H9 (cell line): ENCODE data around the gene ITGBL1. TPM values are rescaled to one million over a fixed set of nuclear protein-coding genes. Genes with fewer than 3 reads are reported as not detected.

Experiments
- DNase-seq: peaks from one replicate; pipeline ENCODE4 v3.0.0-alpha.2; 2017
- H2AFZ ChIP-seq: one replicate; pipeline ENCODE4 v1.6.1; 2013; ENCODE audit warnings: mild to moderate bottlenecking, low read length, control low read depth, moderate library complexity
- H2AK5ac ChIP-seq: 2 replicates; pipeline ENCODE4 v1.6.1; 2013; ENCODE audit warnings: low read length, control low read depth, mixed read lengths; ENCODE audit not compliant: insufficient read length
- H2BK120ac ChIP-seq: one replicate; pipeline ENCODE4 v1.6.1; 2013; ENCODE audit warnings: low read depth, mild to moderate bottlenecking, low read length, control low read depth, inconsistent platforms; ENCODE audit not compliant: poor library complexity, severe bottlenecking
- H2BK12ac ChIP-seq: 2 replicates; pipeline ENCODE4 v1.6.1; 2013; ENCODE audit warnings: low read length, control low read depth, mixed read lengths, low read depth; ENCODE audit not compliant: insufficient read length
- H2BK15ac ChIP-seq: 2 replicates; pipeline ENCODE4 v1.6.1; 2013; ENCODE audit warnings: low read depth, low read length, control low read depth
- H2BK20ac ChIP-seq: one replicate; pipeline ENCODE4 v1.6.1; 2013; ENCODE audit warnings: low read depth, mild to moderate bottlenecking, low read length, control low read depth, inconsistent platforms; ENCODE audit not compliant: poor library complexity, severe bottlenecking
- H2BK5ac ChIP-seq: 2 replicates; pipeline ENCODE4 v1.6.1; 2013; ENCODE audit warnings: low read length, control low read depth, mixed read lengths; ENCODE audit not compliant: insufficient read length
- H3K14ac ChIP-seq: 2 replicates; pipeline ENCODE4 v1.6.1; 2013; ENCODE audit warnings: low read length, control low read depth; ENCODE audit not compliant: insufficient read depth
- H3K18ac ChIP-seq: 2 replicates; pipeline ENCODE4 v1.6.1; 2013; ENCODE audit warnings: low read depth, mild to moderate bottlenecking, mixed read lengths, low read length, control low read depth; ENCODE audit not compliant: insufficient read length
- H3K23ac ChIP-seq: 2 replicates; pipeline ENCODE4 v1.6.1; 2013; ENCODE audit warnings: low read length, control low read depth, mixed read lengths, low read depth; ENCODE audit not compliant: insufficient read length
- H3K23me2 ChIP-seq: 2 replicates; pipeline ENCODE4 v1.6.1; 2013; ENCODE audit warnings: low read depth, mild to moderate bottlenecking, mixed read lengths, low read length, control low read depth; ENCODE audit not compliant: insufficient read length, poor library complexity, severe bottlenecking
- H3K27ac ChIP-seq: 2 replicates; pipeline ENCODE4 v1.5.1; 2013; ENCODE audit warnings: low read length, control low read depth, mixed read lengths, low read depth; ENCODE audit not compliant: insufficient read length
- H3K27me3 ChIP-seq: 2 replicates; pipeline ENCODE4 v1.6.1; 2013; ENCODE audit warnings: low read length, control low read depth, inconsistent platforms; ENCODE audit not compliant: insufficient read depth
- H3K4ac ChIP-seq: 2 replicates; pipeline ENCODE4 v1.6.1; 2013; ENCODE audit warnings: low read depth, mild to moderate bottlenecking, control low read depth, inconsistent platforms, low read length, moderate library complexity
- H3K4me1 ChIP-seq: 2 replicates; pipeline ENCODE4 v1.6.1; 2013; ENCODE audit warnings: low read length, control low read depth, inconsistent platforms; ENCODE audit not compliant: insufficient read depth
- H3K4me2 ChIP-seq: 2 replicates; pipeline ENCODE4 v1.6.1; 2013; ENCODE audit warnings: low read length, control low read depth, mixed read lengths; ENCODE audit not compliant: insufficient read length, insufficient read depth
- H3K56ac ChIP-seq: 2 replicates; pipeline ENCODE4 v1.6.1; 2013; ENCODE audit warnings: low read depth, mild to moderate bottlenecking, mixed read lengths, low read length, control low read depth; ENCODE audit not compliant: insufficient read length
- H3K79me1 ChIP-seq: 2 replicates; pipeline ENCODE4 v1.6.1; 2013; ENCODE audit warnings: low read depth, mild to moderate bottlenecking, moderate library complexity, low read length, control low read depth, inconsistent platforms; ENCODE audit not compliant: insufficient read depth, poor library complexity, severe bottlenecking
- H3K79me2 ChIP-seq: 2 replicates; pipeline ENCODE4 v1.6.1; 2013; ENCODE audit warnings: low read length, control low read depth, inconsistent platforms; ENCODE audit not compliant: insufficient read depth
- H3K9ac ChIP-seq: 2 replicates; pipeline ENCODE4 v1.6.1; 2013; ENCODE audit warnings: low read length, control low read depth, mixed read lengths; ENCODE audit not compliant: insufficient read length; ENCODE audit errors: extremely low read depth
- H3K9me3 ChIP-seq: one replicate; pipeline ENCODE4 v1.6.1; 2013; ENCODE audit warnings: low read depth, low read length, inconsistent platforms; ENCODE audit not compliant: control insufficient read depth
- H3T11ph ChIP-seq: one replicate; pipeline ENCODE4 v1.6.1; 2013; ENCODE audit warnings: mild to moderate bottlenecking, low read length, control low read depth, inconsistent platforms
- H4K20me1 ChIP-seq: one replicate; pipeline ENCODE4 v1.6.1; 2013; ENCODE audit not compliant: control insufficient read depth, insufficient read length, insufficient read depth
- H4K5ac ChIP-seq: 2 replicates; pipeline ENCODE4 v1.6.1; 2013; ENCODE audit warnings: low read depth, mild to moderate bottlenecking, mixed read lengths, low read length, control low read depth; ENCODE audit not compliant: insufficient read length
- H4K8ac ChIP-seq: replicated peaks from 2 replicates; pipeline ENCODE4 v1.6.1; 2013; ENCODE audit warnings: low read length, control low read depth, mixed read lengths, low read depth; ENCODE audit not compliant: insufficient read length
- H4K91ac ChIP-seq: 2 replicates; pipeline ENCODE4 v1.6.1; 2013; ENCODE audit warnings: low read depth, mild to moderate bottlenecking, moderate library complexity, mixed read lengths, low read length, control low read depth; ENCODE audit not compliant: insufficient read length
- H3K27ac Mint-ChIP-seq, 3 experiments: 2 replicates in 2 of 3; 3 replicates in 1 of 3; pipeline ENCODE4 v1.8.0; 2020 to 2021; ENCODE audit warnings: mixed read lengths in 3 of 3, mild to moderate bottlenecking in 1 of 3, moderate library complexity in 1 of 3
- H3K27me3 Mint-ChIP-seq: 2 replicates; pipeline ENCODE4 v1.8.0; 2021; ENCODE audit warnings: low read depth, mild to moderate bottlenecking, moderate library complexity, mixed read lengths
- H3K36me3 Mint-ChIP-seq, 3 experiments: 2 replicates in 2 of 3; 3 replicates in 1 of 3; pipeline ENCODE4 v1.8.0; 2020 to 2021; ENCODE audit warnings: low read depth in 3 of 3, mixed read lengths in 3 of 3; ENCODE audit not compliant: insufficient read depth in 1 of 3
- H3K4me1 Mint-ChIP-seq, 2 experiments: 2 replicates each; pipeline ENCODE4 v1.8.0; 2020; ENCODE audit warnings: mixed read lengths in 2 of 2
- H3K4me3 Mint-ChIP-seq, 2 experiments: 2 replicates in 1 of 2; 3 replicates in 1 of 2; pipeline ENCODE4 v1.8.0; 2020 to 2021; ENCODE audit warnings: mild to moderate bottlenecking in 2 of 2, mixed read lengths in 2 of 2, moderate library complexity in 1 of 2
- H3K9me3 Mint-ChIP-seq, 2 experiments: 2 replicates in 1 of 2; 3 replicates in 1 of 2; pipeline ENCODE4 v1.8.0; 2020; ENCODE audit warnings: mild to moderate bottlenecking in 2 of 2, mixed read lengths in 2 of 2, moderate library complexity in 1 of 2
- CTCF ChIP-seq: fragments of 200-600 bp; sonication (generic); conservative IDR thresholded peaks from 3 replicates; pipeline ENCODE4 v1.8.0; 2021; ENCODE audit warnings: antibody characterized with exemption, mild to moderate bottlenecking
- WGBS: extraction: QIAGEN DNeasy Blood & Tissue Kit; methylation state at CpG from one replicate; pipeline ENCODE4 v1.1.7; 2013; ENCODE audit warnings: missing lambda C conversion rate, low lambda C conversion rate, mixed read lengths; ENCODE audit not compliant: insufficient read length; ENCODE audit errors: extremely low coverage; 5-methylcytosine and 5-hydroxymethylcytosine counted together
- total RNA-seq: library from RNA; stranded (reverse); gene quantifications from 2 replicates; pipeline ENCODE4 v1.2.1, GENCODE V29; 2021

The ITGBL1 gene
- total RNA-seq, 1 experiment from 2014 or later, result not detected

GRCh38 chr13:101627556-101627943, 175.1 kb downstream of the ITGBL1 start:
- H3K79me1 ChIP-seq, result no peaks in the 10 kb centered on the region
- no peaks in the 10 kb centered on the region for H3K36me3 Mint-ChIP-seq
- no peak overlapping the region for H4K5ac ChIP-seq
- H2BK15ac ChIP-seq, result no peak overlapping the region
- no peak for TF ChIP-seq CTCF
- no peak overlapping the region for H3K4me2 ChIP-seq
- no peak overlapping the region for H4K91ac ChIP-seq
- no peaks in the 10 kb centered on the region for H4K20me1 ChIP-seq
- H3K14ac ChIP-seq, result no peak overlapping the region
- no peak overlapping the region for H2BK12ac ChIP-seq
- no peak for DNase-seq
- no peaks in the 10 kb centered on the region for H3K4me1 ChIP-seq
- H2AK5ac ChIP-seq, result no peak overlapping the region
- no peak overlapping the region for H3T11ph ChIP-seq
- no peak overlapping the region for H2AFZ ChIP-seq
- no peak overlapping the region for H3K27ac Mint-ChIP-seq
- no peaks in the 10 kb centered on the region for H3K9me3 Mint-ChIP-seq
- no peaks in the 10 kb centered on the region for H3K9me3 ChIP-seq
- no peaks in the 10 kb centered on the region for H3K27me3 Mint-ChIP-seq
- no CpG with 5 or more reads among the region's 5 CpGs for WGBS
- no peaks in the 10 kb centered on the region for H3K79me2 ChIP-seq
- H3K23me2 ChIP-seq, result no peaks in the 10 kb centered on the region
- peaks cover 9 to 11% of the 10 kb centered on the region in 2 experiments for H3K4me1 Mint-ChIP-seq
- no peak overlapping the region for H3K4me3 Mint-ChIP-seq
- H2BK20ac ChIP-seq, result no peak overlapping the region
- H3K18ac ChIP-seq, result no peak overlapping the region
- H3K56ac ChIP-seq, result no peak overlapping the region
- H4K8ac ChIP-seq, result no peak overlapping the region
- H2BK5ac ChIP-seq, result no peak overlapping the region
- H2BK120ac ChIP-seq, result no peak overlapping the region
- H3K23ac ChIP-seq, result no peak overlapping the region
- no peak overlapping the region for H3K27ac ChIP-seq
- H3K9ac ChIP-seq, result no peak overlapping the region
- no peaks in the 10 kb centered on the region for H3K27me3 ChIP-seq
- H3K4ac ChIP-seq, result no peak overlapping the region
